ENCODE results near the gene PCMT1. TPM values are rescaled to one million over a fixed set of nuclear protein-coding genes. Genes with fewer than 3 reads are reported as not detected.

PCMT1 gene
- total RNA-seq: 63.2 and 144 TPM in 2 replicates

DNA sequence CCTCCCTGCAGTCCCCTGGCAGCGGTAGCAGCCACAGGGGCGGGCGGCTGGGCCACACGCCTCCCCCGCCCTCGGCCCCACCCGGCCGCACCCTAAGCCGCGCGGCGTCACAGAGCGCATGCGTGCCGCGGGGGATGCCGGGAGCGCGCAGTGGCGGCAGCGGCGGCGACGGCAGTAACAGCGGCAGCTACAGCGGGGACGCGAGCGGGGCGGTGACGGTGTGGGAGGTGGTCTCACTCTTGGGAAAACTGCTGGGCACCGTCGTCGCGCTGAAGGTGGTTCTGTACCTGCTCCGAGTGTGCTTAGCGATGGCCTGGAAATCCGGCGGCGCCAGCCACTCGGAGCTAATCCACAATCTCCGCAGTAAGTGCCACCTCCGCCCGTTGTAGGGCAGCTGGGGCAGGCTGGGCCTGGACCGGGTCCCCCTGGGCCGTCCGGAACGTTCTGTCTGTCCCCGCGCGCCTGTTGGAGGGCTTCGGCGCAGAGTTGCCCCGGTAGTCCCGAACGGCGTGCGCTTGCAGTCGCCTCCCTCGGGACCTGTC, at the start of gene PCMT1:
Gene PCMT1, plus strand, starts transcription at position 148 of the 542 bp plus-strand sequence. Its CDS starts 161 bp downstream, at position 309.

DNA sequence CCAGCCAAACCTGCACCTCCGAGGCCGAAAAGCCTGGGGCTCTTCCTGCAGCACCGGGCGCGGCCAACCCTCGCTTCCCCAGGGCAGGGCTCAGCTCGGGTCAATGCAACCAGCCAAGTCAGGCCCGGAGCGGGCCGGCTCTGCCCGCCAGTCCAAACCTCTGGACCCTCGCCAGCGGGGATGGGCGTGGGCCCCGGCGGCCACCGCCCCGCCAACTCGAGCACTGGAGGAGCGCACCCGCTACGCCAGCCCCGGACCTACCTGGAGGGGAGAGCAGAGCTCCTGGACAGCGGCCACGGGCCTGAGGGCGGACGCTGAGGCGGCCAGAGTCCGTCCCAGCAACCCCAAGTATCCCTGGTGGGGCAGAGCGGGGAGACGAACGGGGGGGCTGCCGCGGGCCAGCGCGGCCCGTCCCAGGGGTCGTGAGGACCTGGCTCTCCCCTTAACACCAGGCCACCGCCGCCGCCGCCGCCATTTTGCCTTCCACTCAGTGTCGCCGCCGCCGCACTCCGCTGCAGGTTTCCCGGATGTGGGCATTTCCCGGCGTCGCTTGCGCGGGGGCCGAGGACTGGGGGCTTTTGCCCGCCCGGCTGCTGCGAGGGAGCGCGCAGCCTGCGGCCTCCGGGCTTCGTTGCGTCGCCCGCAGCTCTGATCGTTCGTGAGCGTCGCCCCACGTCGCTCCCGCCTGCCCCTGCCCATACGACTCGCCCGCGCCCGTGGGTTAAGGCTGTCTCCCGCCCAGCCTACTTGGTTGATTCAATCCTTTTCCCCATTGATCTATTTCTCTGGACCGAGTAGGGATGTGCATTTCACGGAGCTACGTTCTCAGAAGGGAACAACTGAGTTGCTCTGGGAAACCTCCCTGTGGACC, 31.7 kb upstream of the PCMT1 start, which contains the start of gene LATS1:
Gene LATS1, minus strand, starts transcription at position 514 of the 871 bp plus-strand sequence. CDS start 15,975 bp downstream, outside the sequence.

DNA sequence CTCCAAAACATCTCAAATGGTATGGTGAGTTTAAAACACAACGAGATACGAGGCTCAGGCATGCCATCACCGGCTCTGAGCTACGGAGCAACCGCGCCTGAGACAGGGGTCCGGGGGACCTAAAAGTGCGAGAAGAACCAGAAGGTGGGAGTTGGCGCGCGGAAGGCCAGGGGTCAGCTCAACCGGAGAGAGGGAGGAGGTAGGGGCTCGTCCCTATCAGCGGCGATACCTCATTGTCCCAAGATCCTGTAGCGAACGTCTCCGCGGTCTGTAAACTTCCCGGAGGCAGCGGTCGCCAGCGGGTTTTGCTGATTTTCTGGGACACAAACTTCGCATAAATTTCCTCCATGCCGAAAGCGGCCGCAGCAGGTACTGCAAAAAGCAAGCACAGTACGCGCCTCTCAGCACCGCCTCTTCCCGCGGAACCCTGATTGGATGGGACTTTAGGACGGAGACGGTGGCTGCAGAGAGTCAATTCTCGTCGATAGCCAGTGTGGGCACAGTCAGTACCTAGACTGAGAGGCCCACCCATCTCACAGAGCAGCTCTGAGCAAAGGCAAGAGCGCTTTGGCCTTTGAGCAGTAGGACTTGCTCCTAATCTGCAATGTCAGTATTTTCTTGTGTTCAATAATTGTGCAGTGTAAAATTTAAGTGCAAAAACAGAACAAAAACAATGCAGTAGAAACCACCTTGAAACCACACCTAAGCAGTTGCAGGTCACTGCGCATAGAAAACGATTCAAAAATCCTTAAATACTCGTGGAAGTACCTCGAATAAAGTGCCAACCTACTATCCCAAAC, 3.2 kb upstream of the PCMT1 start, which contains the start of gene NUP43:
Gene NUP43, minus strand, starts transcription at position 383 of the 800 bp plus-strand sequence. Its CDS starts 34 bp downstream, at position 349.

Other genes starting within 250 kb of the PCMT1 start
- gene PPIL4, start 203.7 kb upstream of the PCMT1 start, total RNA-seq: 22.4 and 25.9 TPM in 2 replicates
- gene GINM1, start 183.4 kb upstream of the PCMT1 start, total RNA-seq: 23.0 and 27.1 TPM in 2 replicates
- gene KATNA1, start 101.0 kb upstream of the PCMT1 start, total RNA-seq: 15.1 and 16.5 TPM in 2 replicates
- 19.6 and 23.7 TPM in 2 replicates for gene LATS1, start 31.6 kb upstream of the PCMT1 start, total RNA-seq
- gene NUP43, start 3.2 kb upstream of the PCMT1 start, total RNA-seq: 20.0 and 39.4 TPM in 2 replicates
- 84.8 and 110 TPM in 2 replicates for gene LRP11, start 114.6 kb downstream of the PCMT1 start, total RNA-seq
- not detected in 2 replicates for gene RAET1E, start 148.4 kb downstream of the PCMT1 start, total RNA-seq
- 0.43 and 0.79 TPM in 2 replicates for gene RAET1G, start 173.4 kb downstream of the PCMT1 start, total RNA-seq
- 1.6 and 5.1 TPM in 2 replicates for gene ULBP2, start 192.3 kb downstream of the PCMT1 start, total RNA-seq
- gene ULBP1, start 214.2 kb downstream of the PCMT1 start, total RNA-seq: under 0.01 and 0.65 TPM in 2 replicates

All from placental epithelial cell (primary cell).